ENCODE results near the gene NPIPA5. TPM values are rescaled to one million over a fixed set of nuclear protein-coding genes. Genes with fewer than 3 reads are reported as not detected.
"Not testable (repeated sequence)": the region's sequence is repeated elsewhere in the genome, so short reads cannot be mapped to it uniquely, and the experiment has no call there.

NPIPA5 gene
- polyA plus RNA-seq (2011; rRNA removed) (0.45 and 1.6 TPM in 2 replicates), polyA plus RNA-seq (2017; fragmentation: RNase III; extraction: RNeasy Plus Mini Kit Qiagen cat#74134 plus additional on column Dnase treatment) (4.3 TPM in 1 of 3 replicates, not detected in the others), polyA minus RNA-seq (2011; rRNA and poly(A)+ RNA removed) (not detected in 2 replicates)
- 0.25 and 0.32 TPM in 2 replicates for polyA plus RNA-seq (2012; cell fraction: cytosol; rRNA removed)
- 0.52 and 1.7 TPM in 2 replicates for polyA plus RNA-seq (2012; cell fraction: nucleus; rRNA removed)

DNA sequence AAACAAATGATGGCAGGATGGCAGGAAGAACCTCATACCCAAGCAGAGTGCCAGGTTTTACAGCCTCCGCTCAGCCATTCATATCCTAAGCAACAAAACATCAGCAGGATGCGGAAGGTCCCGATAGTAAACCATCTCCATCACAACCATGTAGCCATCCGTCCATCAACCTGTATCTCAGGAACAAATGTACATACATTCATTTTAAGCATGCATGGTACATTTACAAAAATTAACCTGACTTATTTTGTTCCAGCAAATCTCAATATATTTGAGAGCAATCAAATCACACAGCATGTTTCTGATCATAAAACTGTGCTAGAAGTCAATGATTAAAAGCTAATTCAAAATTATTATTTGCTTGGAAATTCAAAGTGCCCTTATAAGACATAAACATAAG is at the start of gene NPIPA5:
NPIPA5 (minus strand) TSS at position 101 of the 400 bp plus-strand sequence; CDS start at position 101, 0 bp downstream.
- H3K4me3 ChIP-seq; H3K27ac ChIP-seq; FAIRE-seq; H3K4me1 ChIP-seq; H3K9me3 ChIP-seq; DNase-seq (ENCODE audit: low read depth in 1 of 2, low spot score in 1 of 2); CTCF ChIA-PET; POLR2A ChIA-PET; ATAC-seq; H3K4me2 ChIP-seq: not testable (repeated sequence)
- no CpG with 5 or more reads among the region's 4 CpGs for whole genome bisulfite sequencing (ENCODE audit: missing lambda C conversion rate)

DNA sequence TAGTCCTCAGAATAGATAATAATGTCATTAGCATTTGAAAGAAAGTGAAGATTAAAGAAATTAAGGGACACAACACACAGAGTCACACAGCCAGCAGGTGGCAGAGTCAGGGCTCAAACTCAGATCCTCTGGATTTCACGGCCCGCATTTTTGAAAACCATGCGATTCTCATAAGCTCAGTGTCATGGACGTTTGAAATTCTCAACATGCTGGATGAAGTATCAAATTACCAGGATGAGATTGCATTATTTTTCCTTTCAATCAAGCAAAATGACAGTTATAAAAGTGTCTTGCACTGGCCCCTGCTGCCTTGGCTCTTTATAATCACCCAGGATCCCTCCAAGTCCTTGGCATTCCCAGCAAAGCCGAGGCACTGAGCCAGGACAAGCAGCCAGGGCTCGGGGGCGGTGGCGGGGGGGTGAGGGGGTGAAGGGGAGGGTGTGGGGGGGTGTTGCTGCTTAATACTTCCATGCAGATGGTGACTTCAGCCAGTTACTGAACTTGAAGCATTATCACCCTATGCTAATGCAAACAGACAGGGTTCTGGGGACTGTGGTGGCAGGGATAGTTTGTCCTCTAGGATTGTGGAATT is 49.6 kb upstream of the NPIPA5 start:
- ATAC-seq = peak; percentile 88 to 94
- H3K27ac ChIP-seq = peak overlapping the region; percentile 67 to 83
- H3K4me3 ChIP-seq = no peak overlapping the region
- FAIRE-seq = no peak
- POLR2A ChIA-PET = no interaction called here
- peak overlapping the region; percentile 54 for H3K4me2 ChIP-seq
- CTCF ChIA-PET = interaction anchor here (0.6 to 12.8 kb wide), 27 partner anchors 11 to 287 kb away, joined by 3 to 112 read pairs (median 4); partner anchors contain the start of gene MARF1
- TF ChIP-seq, protein P1, sequence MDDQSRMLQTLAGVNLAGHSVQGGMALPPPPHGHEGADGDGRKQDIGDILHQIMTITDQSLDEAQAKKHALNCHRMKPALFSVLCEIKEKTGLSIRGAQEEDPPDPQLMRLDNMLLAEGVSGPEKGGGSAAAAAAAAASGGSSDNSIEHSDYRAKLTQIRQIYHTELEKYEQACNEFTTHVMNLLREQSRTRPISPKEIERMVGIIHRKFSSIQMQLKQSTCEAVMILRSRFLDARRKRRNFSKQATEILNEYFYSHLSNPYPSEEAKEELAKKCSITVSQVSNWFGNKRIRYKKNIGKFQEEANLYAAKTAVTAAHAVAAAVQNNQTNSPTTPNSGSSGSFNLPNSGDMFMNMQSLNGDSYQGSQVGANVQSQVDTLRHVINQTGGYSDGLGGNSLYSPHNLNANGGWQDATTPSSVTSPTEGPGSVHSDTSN (IDR thresholded peaks at IDR 0.05) = no peak
- TF ChIP-seq HMGXB4 (CRISPR knock-in tag; IDR thresholded peaks at IDR 0.05; ENCODE audit: borderline replicate concordance) (no peak), ZC3H11A (IDR thresholded peaks at IDR 0.05) (no peak), MAFK (IDR thresholded peaks at IDR 0.05; ENCODE audit: partially characterized antibody) (peak; percentile 52), FOSL2 (IDR thresholded peaks at IDR 0.05) (no peak), FOSL2 (CRISPR knock-in tag; IDR thresholded peaks at IDR 0.05) (0 out of 2 replicates have a peak, but pooled peaks have one; percentile 12), ATOH8 (CRISPR knock-in tag; IDR thresholded peaks at IDR 0.05; ENCODE audit: low read depth) (no peak), CTCF (IDR thresholded peaks at IDR 0.05) (peak; percentile 78), KDM5A (IDR thresholded peaks at IDR 0.05) (no peak), HEYL (CRISPR knock-in tag; IDR thresholded peaks at IDR 0.05) (no peak), HOXA7 (CRISPR knock-in tag; IDR thresholded peaks at IDR 0.05) (no peak), ZNF302 (CRISPR knock-in tag; IDR thresholded peaks at IDR 0.05) (no peak), RCOR1 (IDR thresholded peaks at IDR 0.05; ENCODE audit: low read depth, low read length) (no peak), GATA3 (IDR thresholded peaks at IDR 0.05; ENCODE audit: borderline replicate concordance) (no peak), MAX (IDR thresholded peaks at IDR 0.05) (peak; percentile 48; the same call in 1 of the 2 replicates), KDM1A (IDR thresholded peaks at IDR 0.05; ENCODE audit: low read depth) (no peak), JUN (IDR thresholded peaks at IDR 0.05) (no peak), FOSB (CRISPR knock-in tag; IDR thresholded peaks at IDR 0.05) (no peak), RAD21 (conservative IDR thresholded peaks at IDR 0.05 in 1 of 2, IDR thresholded peaks at IDR 0.05 in 1 of 2) (peak; percentile 81 to 82), SMC3 (IDR thresholded peaks at IDR 0.05) (peak; percentile 94), NPAS2 (CRISPR knock-in tag; IDR thresholded peaks at IDR 0.05; ENCODE audit: borderline replicate concordance) (no peak), MYC (IDR thresholded peaks at IDR 0.05; ENCODE audit: borderline replicate concordance, low read length) (peak; percentile 30; the same call in 1 of the 2 replicates), BHLHE40 (IDR thresholded peaks at IDR 0.05; ENCODE audit: low read depth, low read length) (no peak), USF2 (IDR thresholded peaks at IDR 0.05) (no peak), POLR2A (IDR thresholded peaks at IDR 0.05; ENCODE audit: low read length) (no peak)
- TF ChIP-seq, protein P2, sequence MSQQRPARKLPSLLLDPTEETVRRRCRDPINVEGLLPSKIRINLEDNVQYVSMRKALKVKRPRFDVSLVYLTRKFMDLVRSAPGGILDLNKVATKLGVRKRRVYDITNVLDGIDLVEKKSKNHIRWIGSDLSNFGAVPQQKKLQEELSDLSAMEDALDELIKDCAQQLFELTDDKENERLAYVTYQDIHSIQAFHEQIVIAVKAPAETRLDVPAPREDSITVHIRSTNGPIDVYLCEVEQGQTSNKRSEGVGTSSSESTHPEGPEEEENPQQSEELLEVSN (IDR thresholded peaks at IDR 0.05; ENCODE audit: borderline replicate concordance, low read depth) = 0 out of 2 replicates have a peak, but pooled peaks have one; percentile 24
- H3K4me1 ChIP-seq = peaks cover 9% of the 10 kb centered on the region
- peak; percentile 71 to 82 for DNase-seq (ENCODE audit: low read depth in 1 of 2, low spot score in 1 of 2)
- WGBS (ENCODE audit: missing lambda C conversion rate) = 8% methylated on average over 4 of the region's 8 CpGs
- no peaks in the 10 kb centered on the region for H3K9me3 ChIP-seq
